Measurements from ENCODE around the gene GNAS-AS1. TPM values are rescaled to one million over a fixed set of nuclear protein-coding genes. Genes with fewer than 3 reads are reported as not detected.
A peak's percentile ranks its signal among the peaks of the same experiment; 100 is the strongest.

GNAS-AS1 gene
- total and polyA plus RNA-seq, 2 donors from 2014 or later: 0.37 to 0.88 TPM

GRCh38 chr20:58851969-58852458 lies 1.3 kb upstream of the GNAS-AS1 start:
- DNase-seq (no peak), FAIRE-seq (no peak)
- intact Hi-C loops (cut with DNase I): no loop called here
- Histone ChIP-seq H3K4me3 (ENCODE audit: low read length in 3 of 3) (peak overlapping the region in 1 of 3 donors; percentile 47), H3K27ac (ENCODE audit: low read depth in 2 of 2, low read length in 2 of 2) (no peak overlapping the region), H3K4me1 (ENCODE audit: control insufficient read depth in 2 of 3, insufficient read depth in 2 of 3, low read depth in 1 of 3, low read length in 3 of 3) (no peaks in the 10 kb centered on the region), H3K27me3 (ENCODE audit: control insufficient read depth, insufficient read depth, low read length) (no peaks in the 10 kb centered on the region), H3K9ac (ENCODE audit: low read length in 3 of 3) (no peak overlapping the region), H3K9me3 (ENCODE audit: control insufficient read depth in 2 of 3, insufficient read depth in 1 of 3, low read length in 3 of 3) (no peaks in the 10 kb centered on the region), H3K36me3 (ENCODE audit: control insufficient read depth in 2 of 3, insufficient read depth in 3 of 3, low read length in 3 of 3) (no peaks in the 10 kb centered on the region)
- TF ChIP-seq, protein P1, sequence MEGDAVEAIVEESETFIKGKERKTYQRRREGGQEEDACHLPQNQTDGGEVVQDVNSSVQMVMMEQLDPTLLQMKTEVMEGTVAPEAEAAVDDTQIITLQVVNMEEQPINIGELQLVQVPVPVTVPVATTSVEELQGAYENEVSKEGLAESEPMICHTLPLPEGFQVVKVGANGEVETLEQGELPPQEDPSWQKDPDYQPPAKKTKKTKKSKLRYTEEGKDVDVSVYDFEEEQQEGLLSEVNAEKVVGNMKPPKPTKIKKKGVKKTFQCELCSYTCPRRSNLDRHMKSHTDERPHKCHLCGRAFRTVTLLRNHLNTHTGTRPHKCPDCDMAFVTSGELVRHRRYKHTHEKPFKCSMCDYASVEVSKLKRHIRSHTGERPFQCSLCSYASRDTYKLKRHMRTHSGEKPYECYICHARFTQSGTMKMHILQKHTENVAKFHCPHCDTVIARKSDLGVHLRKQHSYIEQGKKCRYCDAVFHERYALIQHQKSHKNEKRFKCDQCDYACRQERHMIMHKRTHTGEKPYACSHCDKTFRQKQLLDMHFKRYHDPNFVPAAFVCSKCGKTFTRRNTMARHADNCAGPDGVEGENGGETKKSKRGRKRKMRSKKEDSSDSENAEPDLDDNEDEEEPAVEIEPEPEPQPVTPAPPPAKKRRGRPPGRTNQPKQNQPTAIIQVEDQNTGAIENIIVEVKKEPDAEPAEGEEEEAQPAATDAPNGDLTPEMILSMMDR (IDR thresholded peaks at IDR 0.05; ENCODE audit: borderline replicate concordance, extremely low read depth, insufficient read depth): no peak

DNA sequence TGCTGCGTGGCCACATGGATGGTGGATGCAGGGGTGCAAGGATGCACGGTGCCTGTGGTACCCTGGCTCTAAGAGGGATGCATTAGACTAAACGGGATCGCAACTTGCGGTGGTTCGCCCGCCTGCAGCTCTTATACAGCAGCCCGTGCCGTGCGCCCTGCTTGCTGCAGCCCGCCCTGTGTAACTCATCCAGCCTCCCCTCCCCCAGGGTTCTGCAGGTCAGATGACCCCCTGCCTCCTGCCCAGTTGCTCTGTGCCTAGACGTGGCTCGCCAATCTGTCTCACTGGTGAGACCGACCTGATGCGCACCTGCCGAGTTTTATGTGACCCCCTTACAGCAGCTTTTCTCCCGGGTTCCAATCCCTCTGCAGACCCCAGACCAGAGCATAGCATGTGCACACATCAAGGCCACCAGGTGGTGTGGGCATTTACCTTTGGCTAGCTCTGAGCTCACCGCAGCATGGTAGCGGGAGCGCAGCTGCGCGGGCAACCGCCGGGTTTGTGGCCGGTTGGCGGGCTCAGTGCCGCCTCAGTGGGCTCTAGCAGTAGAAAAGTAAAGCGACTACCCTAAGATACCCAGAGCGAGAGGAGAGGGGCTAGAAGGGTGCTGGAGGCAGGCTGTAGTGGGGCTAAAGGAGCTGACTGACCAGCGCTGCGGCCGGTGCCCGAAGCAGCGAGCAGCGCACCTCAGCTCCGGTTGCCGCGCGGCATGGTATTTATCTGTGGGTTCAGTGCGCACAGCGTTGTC lies 693 bp upstream of the GNAS-AS1 start:
- Histone ChIP-seq H3K9me3 (ENCODE audit: control insufficient read depth in 2 of 3, insufficient read depth in 1 of 3, low read length in 3 of 3) (no peaks in the 10 kb centered on the region), H3K4me1 (ENCODE audit: control insufficient read depth in 2 of 3, insufficient read depth in 2 of 3, low read depth in 1 of 3, low read length in 3 of 3) (no peaks in the 10 kb centered on the region), H3K27me3 (ENCODE audit: control insufficient read depth, insufficient read depth, low read length) (no peaks in the 10 kb centered on the region), H3K36me3 (ENCODE audit: control insufficient read depth in 2 of 3, insufficient read depth in 3 of 3, low read length in 3 of 3) (no peaks in the 10 kb centered on the region), H3K9ac (ENCODE audit: low read length in 3 of 3) (peak overlapping the region in 1 of 3 donors; percentile 44), H3K27ac (ENCODE audit: low read depth in 2 of 2, low read length in 2 of 2) (no peak overlapping the region), H3K4me3 (ENCODE audit: low read length in 3 of 3) (peak overlapping the region; percentile 29 to 64 (median 47))
- intact Hi-C loops (cut with DNase I): no loop called here
- DNase-seq (no peak), FAIRE-seq (no peak)
- TF ChIP-seq, protein P1 (IDR thresholded peaks at IDR 0.05; ENCODE audit: borderline replicate concordance, extremely low read depth, insufficient read depth): no peak

- H3K4me3 ChIP-seq (ENCODE audit: low read length in 3 of 3): no peak overlapping the region
- no peaks in the 10 kb centered on the region for H3K4me1 ChIP-seq (ENCODE audit: control insufficient read depth in 2 of 3, insufficient read depth in 2 of 3, low read depth in 1 of 3, low read length in 3 of 3)
- no peak overlapping the region for H3K27ac ChIP-seq (ENCODE audit: low read depth in 2 of 2, low read length in 2 of 2)
- intact Hi-C loops (cut with DNase I): no loop called here
- DNase-seq (no peak), FAIRE-seq (no peak)
- no peaks in the 10 kb centered on the region for H3K9me3 ChIP-seq (ENCODE audit: control insufficient read depth in 2 of 3, insufficient read depth in 1 of 3, low read length in 3 of 3)
- peaks cover under 1% of the 10 kb centered on the region for H3K27me3 ChIP-seq (ENCODE audit: control insufficient read depth, insufficient read depth, low read length)
- no peak overlapping the region for H3K9ac ChIP-seq (ENCODE audit: low read length in 3 of 3)
- TF ChIP-seq, protein P1 (IDR thresholded peaks at IDR 0.05; ENCODE audit: borderline replicate concordance, extremely low read depth, insufficient read depth): no peak
- no peaks in the 10 kb centered on the region for H3K36me3 ChIP-seq (ENCODE audit: control insufficient read depth in 2 of 3, insufficient read depth in 3 of 3, low read length in 3 of 3)
Observed at GRCh38 chr20:58847463-58847862, 3.2 kb downstream of the GNAS-AS1 start.

Data from kidney (tissue), 14 donors.